GM18909 (cell line): ENCODE measurements around the gene FAM20C.
"Not testable (repeated sequence)": the region's sequence is repeated elsewhere in the genome, so short reads cannot be mapped to it uniquely, and the experiment has no call there.

Experiments
- ATAC-seq: cut with Tn5 transposase; IDR thresholded peaks from one replicate; pipeline ENCODE4 v1.9.1; 2021; ENCODE audit warnings: mild to moderate bottlenecking; ENCODE audit not compliant: unreplicated experiment, poor library complexity

FAM20C gene

GRCh38 chr7:171364-171904, 20.9 kb upstream of the FAM20C start:
- no peak for ATAC-seq

- ATAC-seq = no peak
Measured at GRCh38 chr7:171912-172515, 20.4 kb upstream of the FAM20C start.

- ATAC-seq = no peak
Measured at GRCh38 chr7:173209-173918, 19.0 kb upstream of the FAM20C start.

GRCh38 chr7:174716-175115, 17.7 kb upstream of the FAM20C start:
- ATAC-seq = no peak

- no peak for ATAC-seq
Measured at GRCh38 chr7:175955-176354, 16.4 kb upstream of the FAM20C start.

GRCh38 chr7:176381-176780, 16.0 kb upstream of the FAM20C start:
- ATAC-seq = no peak

- ATAC-seq = no peak
Measured at GRCh38 chr7:176786-177459, 15.4 kb upstream of the FAM20C start.

GRCh38 chr7:178444-178843, 13.9 kb upstream of the FAM20C start:
- ATAC-seq = no peak

- no peak for ATAC-seq
Measured at GRCh38 chr7:179209-179681, 13.1 kb upstream of the FAM20C start.

GRCh38 chr7:179948-180694, 12.2 kb upstream of the FAM20C start:
- no peak for ATAC-seq

- no peak for ATAC-seq
Measured at GRCh38 chr7:181738-182137, 10.6 kb upstream of the FAM20C start.

GRCh38 chr7:182502-182901, 9.9 kb upstream of the FAM20C start:
- not testable (repeated sequence) for ATAC-seq

- no peak for ATAC-seq
Measured at GRCh38 chr7:183496-184292, 8.7 kb upstream of the FAM20C start.

GRCh38 chr7:184294-185264, 7.8 kb upstream of the FAM20C start:
- ATAC-seq = no peak

- ATAC-seq = no peak
Measured at GRCh38 chr7:186516-187113, 5.8 kb upstream of the FAM20C start.

- ATAC-seq = no peak
Measured at GRCh38 chr7:187227-187927, 5.0 kb upstream of the FAM20C start.

GRCh38 chr7:188174-188573, 4.2 kb upstream of the FAM20C start:
- no peak for ATAC-seq
